GM23248 (cell line): ENCODE data around the gene SETD9. TPM values are rescaled to one million over a fixed set of nuclear protein-coding genes. Genes with fewer than 3 reads are reported as not detected.

Source experiments
- DNase-seq: peaks from one replicate; pipeline ENCODE4 v3.0.0-alpha.2; 2015
- H2AFZ ChIP-seq: fragments of 200-600 bp; sonication (generic); 2 replicates; pipeline ENCODE4 v1.6.1; 2016; ENCODE audit warnings: antibody characterized with exemption
- H3F3A ChIP-seq: fragments of 200-600 bp; sonication (generic); 2 replicates; pipeline ENCODE4 v1.6.1; 2016; ENCODE audit warnings: mild to moderate bottlenecking, antibody characterized with exemption, mixed run types; ENCODE audit not compliant: insufficient read depth
- H3K27ac ChIP-seq: fragments of 200-600 bp; sonication (generic); 2 replicates; pipeline ENCODE4 v1.5.1; 2016; ENCODE audit warnings: mild to moderate bottlenecking
- H3K27me3 ChIP-seq: fragments of 200-600 bp; sonication (generic); replicated peaks from 2 replicates; pipeline ENCODE4 v1.6.1; 2016; ENCODE audit warnings: mild to moderate bottlenecking; ENCODE audit not compliant: insufficient read depth
- H3K36me3 ChIP-seq: fragments of 200-600 bp; sonication (generic); 2 replicates; pipeline ENCODE4 v1.6.1; 2016; ENCODE audit warnings: low read depth, mild to moderate bottlenecking
- H3K4me1 ChIP-seq: fragments of 200-600 bp; sonication (generic); 2 replicates; pipeline ENCODE4 v1.6.1; 2016; ENCODE audit warnings: mild to moderate bottlenecking; ENCODE audit not compliant: insufficient read depth
- H3K4me2 ChIP-seq: fragments of 200-600 bp; sonication (generic); one replicate; pipeline ENCODE4 v1.6.1; 2016; ENCODE audit warnings: mild to moderate bottlenecking; ENCODE audit not compliant: unreplicated experiment
- H3K4me3 ChIP-seq: fragments of 200-600 bp; sonication (generic); 2 replicates; pipeline ENCODE4 v1.5.1; 2016; ENCODE audit warnings: mild to moderate bottlenecking
- H3K79me2 ChIP-seq: fragments of 200-600 bp; sonication (generic); 2 replicates; pipeline ENCODE4 v1.6.1; 2016; ENCODE audit warnings: mild to moderate bottlenecking; ENCODE audit not compliant: insufficient read depth
- H3K9ac ChIP-seq: fragments of 200-600 bp; sonication (generic); 2 replicates; pipeline ENCODE4 v1.6.1; 2016; ENCODE audit warnings: mild to moderate bottlenecking
- H3K9me2 ChIP-seq: fragments of 200-600 bp; sonication (generic); 2 replicates; pipeline ENCODE4 v1.6.1; 2016; ENCODE audit warnings: mixed run types, mild to moderate bottlenecking, moderate library complexity; ENCODE audit not compliant: insufficient read depth
- H3K9me3 ChIP-seq: fragments of 200-600 bp; sonication (generic); one replicate; pipeline ENCODE4 v1.6.1; 2017; ENCODE audit warnings: low read depth
- H4K20me1 ChIP-seq: fragments of 200-600 bp; sonication (generic); 2 replicates; pipeline ENCODE4 v1.6.0; 2016; ENCODE audit not compliant: insufficient read depth
- EZH2 ChIP-seq: fragments of 200-600 bp; sonication (generic); IDR thresholded peaks from 2 replicates; pipeline ENCODE4 v1.6.1; 2018; ENCODE audit warnings: antibody characterized with exemption, mild to moderate bottlenecking; ENCODE audit not compliant: insufficient read depth, poor library complexity, severe bottlenecking
- EZH2phosphoT487 ChIP-seq: fragments of 200-600 bp; sonication (generic); IDR thresholded peaks from 2 replicates; pipeline ENCODE4 v1.6.1; 2018; ENCODE audit warnings: antibody characterized with exemption, moderate library complexity, mild to moderate bottlenecking, low read depth; ENCODE audit not compliant: insufficient read depth
- WGBS, 2 experiments: methylation state at CpG; one replicate each; pipeline ENCODE4 v1.1.6; 2015 to 2017; ENCODE audit warnings: low lambda C conversion rate in 2 of 2, low coverage in 1 of 2; ENCODE audit errors: missing lambda C conversion rate in 2 of 2; 5-methylcytosine and 5-hydroxymethylcytosine counted together
- in situ Hi-C: fragments of 300-500 bp; cut with MboI; formaldehyde crosslinking; loops from 2 replicates; pipeline ENCODE4 v1.15.0; 2020
- polyA plus RNA-seq: library from polyadenylated mRNA; unstranded; fragments of >200 nt; fragmentation: Nextera tagmentation; extraction: Ambion mirVana; gene quantifications from 2 replicates; pipeline ENCODE4 v1.2.1, GENCODE V29; 2016
- total RNA-seq: library from RNA; depleted of rRNA; stranded (reverse); fragments of >200 nt; shearing (Covaris generic); gene quantifications from 2 replicates; pipeline ENCODE4 v1.2.3, GENCODE V29; 2014; rRNA removed

The SETD9 gene
- total and polyA plus RNA-seq, 2 experiments from 2014 or later: 13.8 to 22.5 TPM

- TF ChIP-seq EZH2phosphoT487: no peak
- TF ChIP-seq EZH2: no peak
Observed at GRCh38 chr5:56964173-56964572, 54.8 kb downstream of the SETD9 start.

More at GRCh38 chr5:56964173-56964572, 54.8 kb downstream of the SETD9 start:
- Histone ChIP-seq H2AFZ (no peak overlapping the region), H3K9me2 (no peaks in the 10 kb centered on the region), H3K4me1 (no peaks in the 10 kb centered on the region), H3F3A (no peaks in the 10 kb centered on the region), H3K36me3 (no peaks in the 10 kb centered on the region), H3K4me2 (no peak overlapping the region), H3K9me3 (no peaks in the 10 kb centered on the region), H3K4me3 (no peak overlapping the region), H3K79me2 (no peaks in the 10 kb centered on the region), H3K27me3 (peaks cover 46% of the 10 kb centered on the region), H3K27ac (no peak overlapping the region), H3K9ac (no peak overlapping the region), H4K20me1 (no peaks in the 10 kb centered on the region)
- in situ Hi-C loops: no loop called here
- DNase-seq: no peak
- WGBS, 2 experiments: 34 to 35% methylated on average over 2 of the region's 2 CpGs

Other genes with a start within 250 kb of the SETD9 start
- 4.3 and 4.6 TPM in 2 replicates for gene MAP3K1, start 94.0 kb upstream of the SETD9 start, total RNA-seq
- gene MAP3K1, start 94.0 kb upstream of the SETD9 start, polyA plus RNA-seq: 1.7 and 1.8 TPM in 2 replicates
- gene MIER3, start 42.5 kb downstream of the SETD9 start, total RNA-seq: 13.3 and 20.0 TPM in 2 replicates
- gene MIER3, start 42.5 kb downstream of the SETD9 start, polyA plus RNA-seq: 5.3 and 5.8 TPM in 2 replicates